Ramos (cell line): ENCODE measurements around the gene PITPNC1.
"Not testable (repeated sequence)": the region's sequence is repeated elsewhere in the genome, so short reads cannot be mapped to it uniquely, and the experiment has no call there.

Experiments used
- in situ Hi-C: fragments of 300-500 bp; cut with MboI; formaldehyde crosslinking; loops from one replicate; pipeline ENCODE4 v1.14.3; 2022; ENCODE audit warnings: low sequenced_read_pairs; ENCODE audit not compliant: unreplicated experiment

The PITPNC1 gene

GRCh38 chr17:67689534-67690177 is 312.6 kb downstream of the PITPNC1 start:
- in situ Hi-C loops: loop anchor here (5.0 kb wide), 1 partner anchor 312 kb away; the partner anchor contains the start of gene PITPNC1

GRCh38 chr17:67693811-67694210 is 316.7 kb downstream of the PITPNC1 start:
- in situ Hi-C loops: no loop called here

GRCh38 chr17:67696347-67696746 is 319.3 kb downstream of the PITPNC1 start:
- in situ Hi-C loops: no loop called here

GRCh38 chr17:67696853-67697498 is 319.9 kb downstream of the PITPNC1 start:
- in situ Hi-C loops: no loop called here

GRCh38 chr17:67700037-67700724 is 323.1 kb downstream of the PITPNC1 start:
- in situ Hi-C loops: no loop called here

GRCh38 chr17:67700725-67701119 is 323.6 kb downstream of the PITPNC1 start:
- in situ Hi-C loops: no loop called here

- in situ Hi-C loops: not testable (repeated sequence)
These were observed 325.8 kb downstream of the PITPNC1 start for GRCh38 chr17:67702861-67703260.

- in situ Hi-C loops: no loop called here
These were observed 330.4 kb downstream of the PITPNC1 start for GRCh38 chr17:67707442-67707841.

- in situ Hi-C loops: no loop called here
These were observed 331.3 kb downstream of the PITPNC1 start for GRCh38 chr17:67708378-67708777.

- in situ Hi-C loops: no loop called here
These were observed 334.8 kb downstream of the PITPNC1 start for GRCh38 chr17:67711916-67712315.

- in situ Hi-C loops: no loop called here
These were observed 335.3 kb downstream of the PITPNC1 start for GRCh38 chr17:67712375-67712774.

GRCh38 chr17:67713169-67713568 is 336.1 kb downstream of the PITPNC1 start:
- in situ Hi-C loops: no loop called here

GRCh38 chr17:67716405-67716798 is 339.3 kb downstream of the PITPNC1 start:
- in situ Hi-C loops: no loop called here

GRCh38 chr17:67717192-67717623 is 340.1 kb downstream of the PITPNC1 start:
- in situ Hi-C loops: no loop called here

GRCh38 chr17:67717624-67718324 is 340.7 kb downstream of the PITPNC1 start, which contains the start of gene NOL11:
NOL11 (plus strand) TSS chr17:67717936; CDS start chr17:67717948, 12 bp downstream.
- in situ Hi-C loops: no loop called here

GRCh38 chr17:67718325-67718941 is 341.4 kb downstream of the PITPNC1 start:
- in situ Hi-C loops: no loop called here

GRCh38 chr17:67725373-67725791 is 348.3 kb downstream of the PITPNC1 start:
- in situ Hi-C loops: no loop called here

GRCh38 chr17:67725807-67726206 is 348.7 kb downstream of the PITPNC1 start:
- in situ Hi-C loops: no loop called here

- in situ Hi-C loops: not testable (repeated sequence)
These were observed 350.3 kb downstream of the PITPNC1 start for GRCh38 chr17:67727152-67728039.
